GM21360 (cell line): ENCODE data around the gene SYK.
"Not testable (repeated sequence)": the region's sequence is repeated elsewhere in the genome, so short reads cannot be mapped to it uniquely, and the experiment has no call there.

Source experiments
- ATAC-seq: cut with Tn5 transposase; IDR thresholded peaks from one replicate; pipeline ENCODE4 v1.9.1; 2021; ENCODE audit warnings: mild to moderate bottlenecking, moderate library complexity; ENCODE audit not compliant: unreplicated experiment

SYK gene

DNA sequence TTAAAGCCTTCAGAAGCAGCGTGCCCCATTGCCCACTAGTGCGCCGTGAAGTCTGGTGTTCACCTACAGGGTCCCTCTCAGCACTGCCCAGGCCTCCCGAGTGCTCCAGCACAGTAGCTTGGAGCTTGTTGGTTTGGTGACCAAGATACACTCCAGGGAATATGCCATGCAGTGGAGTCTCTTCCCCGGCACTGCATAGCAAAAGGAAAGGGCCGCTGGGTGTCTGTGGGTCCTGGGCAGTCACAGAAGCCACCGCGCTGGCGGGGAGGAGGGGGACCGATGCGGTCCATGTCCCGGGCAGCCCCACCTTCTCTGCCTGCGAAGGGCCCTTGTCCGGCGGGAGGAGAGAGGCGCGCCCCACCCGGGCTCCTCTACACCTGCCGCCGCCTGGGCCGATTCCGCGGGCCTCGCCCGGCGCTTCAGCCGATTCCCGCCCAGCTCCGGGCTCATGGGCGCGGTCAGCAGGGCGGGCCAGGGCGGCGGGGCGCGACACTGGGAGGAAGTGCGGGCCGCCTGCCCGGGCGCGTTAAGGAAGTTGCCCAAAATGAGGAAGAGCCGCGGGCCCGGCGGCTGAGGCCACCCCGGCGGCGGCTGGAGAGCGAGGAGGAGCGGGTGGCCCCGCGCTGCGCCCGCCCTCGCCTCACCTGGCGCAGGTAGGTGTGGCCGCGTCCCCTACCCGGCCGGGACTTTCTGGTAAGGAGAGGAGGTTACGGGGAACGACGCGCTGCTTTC lies at the start of gene SYK:
Gene SYK, plus strand, starts transcription at position 579 of the 732 bp plus-strand sequence. CDS start 42,080 bp downstream, outside the sequence.
- ATAC-seq, result no peak

DNA sequence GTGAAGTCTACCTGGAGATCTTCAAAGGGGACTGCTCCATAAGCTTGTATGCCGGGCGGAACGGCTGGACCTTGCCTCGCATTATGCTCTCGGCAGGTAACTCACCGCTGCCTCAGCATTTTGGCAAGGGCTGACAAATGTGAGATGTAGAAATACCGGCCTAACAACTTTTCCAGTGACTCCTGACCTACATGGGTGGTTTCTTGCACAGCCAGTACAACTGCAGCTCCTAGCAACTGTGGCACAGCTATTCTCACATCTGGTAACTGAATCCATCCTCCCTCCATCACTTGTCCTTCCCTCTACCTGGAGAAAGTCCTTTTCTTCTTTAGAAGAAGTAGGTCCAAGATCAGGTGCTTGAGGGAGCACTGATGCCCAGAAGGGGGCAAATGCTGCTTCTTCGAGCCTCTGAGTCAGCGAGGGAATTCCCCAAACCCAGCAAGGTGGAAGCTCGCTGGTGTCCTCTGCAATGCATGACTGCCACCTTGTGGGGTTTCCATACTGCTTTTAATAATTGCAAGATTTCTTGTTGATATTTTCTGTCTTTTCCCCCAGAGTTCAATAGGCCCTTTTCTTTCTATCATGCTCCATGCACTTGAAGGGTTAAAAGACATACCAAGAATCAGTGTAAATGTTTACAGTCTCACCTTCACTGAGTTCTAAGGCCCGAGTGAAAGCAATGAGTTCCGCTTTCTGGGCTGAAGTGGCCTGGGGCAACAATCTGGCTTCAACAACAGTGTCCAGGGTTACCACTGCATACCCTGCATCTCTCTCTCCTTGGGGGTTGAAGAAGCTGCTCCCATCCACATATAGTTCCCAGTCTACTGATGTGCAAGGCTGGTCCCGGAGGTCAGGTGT lies 45.9 kb upstream of the SYK start:
- not testable (repeated sequence) for ATAC-seq

DNA sequence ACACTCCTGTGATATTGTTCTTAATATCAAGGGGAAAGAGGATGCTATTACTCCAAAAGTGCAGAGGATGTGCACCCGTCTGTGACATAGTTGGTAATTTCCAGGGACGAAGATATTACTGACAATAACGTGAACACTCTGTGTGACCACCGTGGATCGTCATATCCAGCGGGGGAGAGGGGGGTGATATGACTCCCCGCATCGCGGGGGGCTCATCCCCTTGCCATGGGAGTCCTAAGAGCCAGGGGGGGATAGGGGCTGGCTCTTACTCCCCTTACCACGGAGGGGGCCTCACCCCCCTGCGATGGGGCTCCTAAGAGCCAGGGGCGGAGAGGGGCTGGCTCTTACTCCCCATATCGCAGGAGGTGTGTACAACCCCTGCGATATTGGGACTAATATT lies 41.0 kb upstream of the SYK start:
- not testable (repeated sequence) for ATAC-seq

DNA sequence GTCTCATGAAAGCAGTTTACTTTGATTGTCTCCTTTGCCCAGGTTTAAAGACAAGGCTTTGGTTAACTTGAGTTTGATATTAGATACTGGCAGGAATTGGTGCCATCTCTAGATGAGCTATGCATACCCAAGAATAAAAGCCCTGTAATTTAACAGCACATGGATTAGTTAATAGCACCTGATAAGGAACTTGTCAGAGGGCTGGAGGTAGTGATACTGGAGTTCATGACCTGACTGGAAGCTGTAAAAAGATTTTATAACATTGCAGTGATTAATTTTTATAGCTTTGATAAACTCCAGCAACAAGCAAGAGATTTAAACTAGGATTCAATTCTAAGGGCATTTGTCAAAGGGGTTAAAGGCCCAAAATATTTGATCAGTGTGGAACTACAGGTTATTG lies 34.9 kb upstream of the SYK start:
- no peak for ATAC-seq

DNA sequence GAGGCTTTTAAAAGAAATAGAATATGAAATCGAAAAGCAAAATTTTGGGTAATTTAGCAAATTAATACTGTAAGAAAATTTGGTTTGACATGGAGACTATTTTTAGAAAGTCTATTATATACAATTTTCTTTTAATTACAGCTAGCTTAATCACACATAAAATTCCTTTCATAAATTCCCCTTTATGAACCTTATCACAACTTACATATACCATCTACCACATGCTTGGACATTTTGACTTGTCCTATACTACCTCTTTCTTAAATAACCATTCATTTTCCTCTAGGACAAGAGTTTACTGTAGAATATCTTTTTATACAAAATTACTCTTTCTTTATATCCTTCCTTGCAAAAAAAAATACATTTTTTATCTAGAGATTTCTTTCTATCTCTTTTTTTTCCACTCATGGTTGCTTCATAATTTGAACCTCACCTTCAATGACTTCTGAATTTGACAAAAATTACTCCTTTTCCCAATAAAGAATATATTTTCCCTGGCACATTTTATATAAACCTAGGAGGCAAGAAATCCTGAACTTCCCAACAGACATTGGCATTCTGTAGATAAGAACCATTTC lies 34.0 kb upstream of the SYK start:
- no peak for ATAC-seq

DNA sequence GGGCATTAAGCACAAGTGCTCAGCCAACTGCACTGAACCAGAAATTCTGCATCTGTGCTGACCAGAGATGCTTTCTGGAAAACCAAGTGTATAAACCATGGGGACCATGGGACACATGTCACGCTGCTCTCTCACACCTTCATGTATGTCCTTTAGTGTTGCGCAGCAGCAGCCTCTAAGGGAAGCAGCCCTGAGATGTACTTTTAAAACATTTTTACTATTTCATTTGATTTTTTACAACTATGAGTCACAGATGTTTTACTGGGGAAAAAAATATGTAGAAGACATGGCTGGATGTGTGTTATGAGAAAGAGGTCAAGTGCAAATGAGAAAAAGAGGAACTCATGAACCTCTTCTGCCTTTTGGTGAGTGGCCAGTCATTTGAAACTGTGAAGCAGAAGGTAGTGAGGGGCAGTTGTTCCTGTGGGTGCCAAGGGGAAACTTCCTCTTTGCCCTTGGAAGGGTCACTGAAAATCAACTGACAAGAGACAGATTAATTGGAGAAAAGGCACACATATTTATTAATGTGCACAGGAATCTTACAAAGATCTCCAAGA lies 31.4 kb upstream of the SYK start:
- peak; percentile 44 for ATAC-seq

DNA sequence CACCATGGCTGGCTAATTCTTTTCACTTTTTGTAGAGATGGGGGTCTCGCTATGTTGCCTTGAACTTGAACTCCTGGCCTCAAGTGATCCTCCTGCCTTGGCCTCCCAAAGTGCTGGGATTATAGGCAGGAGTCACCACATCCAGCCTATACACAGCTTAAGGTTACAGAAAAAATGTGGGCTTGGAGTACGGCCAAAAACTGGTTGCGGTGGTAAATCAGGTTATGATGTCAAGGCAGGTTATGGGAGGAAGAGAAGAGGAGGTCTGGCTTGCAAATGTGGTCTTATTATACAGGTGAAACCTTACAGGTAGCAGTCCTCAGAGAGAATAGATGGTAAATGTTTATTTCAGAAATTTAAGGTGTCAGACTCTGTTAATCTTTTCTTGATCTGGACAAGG lies 30.7 kb upstream of the SYK start:
- no peak for ATAC-seq

DNA sequence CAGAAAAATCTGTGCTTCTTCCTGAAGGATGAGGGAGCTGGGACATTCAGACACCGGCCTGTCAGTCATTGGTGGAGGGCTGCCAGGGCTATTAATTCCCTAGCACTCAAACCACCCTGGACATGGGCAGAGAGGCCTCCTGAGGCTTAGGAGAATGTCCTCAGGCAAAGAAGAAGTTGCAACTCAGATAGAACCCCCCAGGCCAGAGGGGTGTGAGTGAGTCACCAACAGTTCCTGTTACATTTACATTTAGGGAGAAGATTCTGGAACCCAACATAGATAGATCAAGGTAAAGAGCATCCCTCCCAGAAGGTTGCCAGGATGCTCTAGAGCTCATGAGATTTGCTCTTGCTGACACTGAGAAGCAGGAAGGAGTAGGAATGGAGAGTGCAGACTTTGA lies 29.2 kb upstream of the SYK start:
- no peak for ATAC-seq

DNA sequence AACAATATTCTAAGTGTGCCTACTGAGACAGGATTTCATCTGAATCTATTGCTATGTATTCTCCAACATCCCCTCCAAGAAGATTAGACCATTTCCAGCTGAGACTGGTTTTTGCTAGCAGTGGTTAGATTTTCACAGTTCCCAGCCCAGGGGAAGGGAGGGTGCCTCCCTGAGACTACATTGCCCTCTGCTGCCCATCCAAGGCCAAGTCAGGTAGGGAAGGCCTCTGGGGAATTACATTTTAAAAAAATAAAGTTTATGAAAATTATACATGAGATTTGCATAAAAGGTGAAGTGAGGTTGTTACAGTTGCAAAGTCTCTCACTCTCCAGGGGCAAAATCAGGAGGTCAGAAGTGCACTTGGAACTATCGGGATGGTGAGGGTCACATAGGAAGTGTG lies 28.0 kb upstream of the SYK start:
- ATAC-seq, result no peak

DNA sequence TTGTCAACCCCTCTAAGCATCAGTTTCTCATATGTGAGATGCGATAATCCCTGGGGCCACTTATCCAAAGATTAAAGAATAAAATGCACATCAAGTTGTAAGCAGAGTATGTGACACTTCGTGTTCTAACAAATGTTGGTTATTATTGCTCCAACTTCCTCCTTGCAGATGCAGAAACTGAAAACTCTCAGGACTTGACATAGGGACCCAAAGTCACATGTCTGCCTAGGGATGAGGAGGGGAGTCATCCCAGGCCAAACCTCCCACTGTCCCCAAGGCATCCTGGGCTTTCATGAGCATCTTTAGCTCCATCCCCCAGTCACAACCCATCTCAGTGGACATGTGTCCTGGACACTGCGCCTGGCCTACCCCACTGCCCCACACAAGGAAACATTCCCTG lies 27.5 kb upstream of the SYK start:
- no peak for ATAC-seq

DNA sequence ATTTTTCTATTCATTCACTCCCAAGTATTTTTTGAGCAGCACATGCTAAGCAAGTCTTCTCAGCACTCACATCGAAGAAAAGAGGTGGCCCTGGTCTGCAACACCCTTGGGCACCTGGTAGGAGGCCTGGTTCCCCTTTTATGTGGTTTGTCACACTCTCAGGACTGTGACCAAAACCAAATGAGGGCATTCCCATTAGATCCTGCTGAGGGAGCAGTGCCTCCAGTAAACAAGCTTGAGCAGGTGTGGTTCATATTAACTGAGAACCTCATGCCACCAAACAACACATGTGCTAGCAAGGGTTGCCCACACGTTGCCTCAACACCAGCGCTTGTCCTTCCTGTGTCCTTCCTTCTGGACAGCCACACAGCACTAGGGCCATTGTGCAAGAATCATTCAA lies 26.9 kb upstream of the SYK start:
- ATAC-seq, result peak; percentile 72

DNA sequence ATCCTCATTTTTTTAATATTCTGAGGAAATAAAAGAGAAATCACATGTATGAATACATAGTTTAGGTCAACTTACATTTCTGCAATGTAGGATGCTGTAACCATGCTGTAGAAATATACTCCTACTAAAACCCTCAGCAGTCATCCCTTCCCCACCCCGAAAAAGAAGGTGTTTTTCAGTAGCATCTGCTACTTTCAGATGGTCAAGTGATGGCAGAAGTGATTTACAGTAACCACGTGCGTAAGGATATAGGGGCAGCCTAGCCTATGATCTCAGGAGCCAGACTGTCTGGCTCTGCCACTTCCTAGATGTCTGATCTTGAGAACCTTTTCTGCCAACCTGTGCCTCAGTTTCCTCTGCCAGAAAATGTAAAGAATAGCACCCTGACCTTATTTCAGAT lies 26.0 kb upstream of the SYK start:
- ATAC-seq, result no peak

DNA sequence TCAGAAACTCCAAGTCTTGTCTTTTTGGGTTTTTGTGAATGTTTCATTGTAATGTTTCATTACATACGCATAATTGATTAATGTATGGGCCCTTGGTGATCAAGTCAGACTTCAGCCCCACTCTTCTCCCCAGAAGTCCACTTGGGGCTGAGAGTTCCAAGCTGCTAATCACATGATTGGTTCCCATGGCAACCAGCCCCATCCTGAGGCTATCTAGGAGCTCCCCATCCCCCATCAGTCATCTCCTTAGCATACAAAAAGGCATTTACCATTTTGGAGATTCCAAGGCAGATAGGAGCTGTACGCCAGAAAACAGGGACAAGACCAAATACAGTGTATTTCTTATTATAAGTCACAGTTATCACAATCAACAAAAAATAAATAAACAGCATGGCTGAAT lies 22.9 kb upstream of the SYK start:
- no peak for ATAC-seq

DNA sequence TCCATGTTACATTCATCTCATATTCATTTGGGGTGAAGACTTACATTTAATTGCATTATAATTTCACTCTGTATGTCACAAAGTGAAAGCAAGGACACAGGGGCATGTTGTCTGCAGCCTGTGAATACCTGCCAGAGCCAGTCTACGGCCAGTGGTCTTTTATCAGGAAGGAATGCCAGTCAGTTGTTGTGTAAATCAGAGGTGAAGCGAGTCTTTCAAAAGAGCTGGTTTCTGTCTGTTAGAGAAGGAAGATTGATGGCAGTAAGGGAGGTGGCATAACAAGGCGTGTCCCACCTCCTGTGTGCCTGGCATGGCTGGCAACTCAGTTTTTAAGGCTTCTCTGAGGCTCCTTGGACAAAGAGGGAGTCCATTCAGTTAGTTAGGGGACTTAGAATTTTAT lies 18.1 kb upstream of the SYK start:
- no peak for ATAC-seq

DNA sequence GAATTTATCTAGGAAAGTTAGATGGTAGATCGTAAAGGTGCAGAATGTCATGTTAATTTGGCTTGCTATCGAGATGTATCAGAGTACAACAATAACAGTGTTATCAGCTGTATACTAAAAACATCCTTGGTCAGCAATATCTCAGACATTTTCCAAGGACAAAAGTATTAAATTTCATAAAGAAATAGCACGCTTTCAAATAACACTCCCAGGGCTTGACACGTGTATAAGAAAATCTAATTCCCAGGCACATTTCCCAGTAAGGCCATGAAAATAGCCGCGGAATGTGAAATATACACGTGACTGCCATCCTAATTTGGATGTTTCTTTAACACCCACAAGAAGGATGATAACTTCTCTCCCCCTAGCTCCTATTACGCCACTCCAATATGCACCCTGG lies 17.7 kb upstream of the SYK start:
- no peak for ATAC-seq

DNA sequence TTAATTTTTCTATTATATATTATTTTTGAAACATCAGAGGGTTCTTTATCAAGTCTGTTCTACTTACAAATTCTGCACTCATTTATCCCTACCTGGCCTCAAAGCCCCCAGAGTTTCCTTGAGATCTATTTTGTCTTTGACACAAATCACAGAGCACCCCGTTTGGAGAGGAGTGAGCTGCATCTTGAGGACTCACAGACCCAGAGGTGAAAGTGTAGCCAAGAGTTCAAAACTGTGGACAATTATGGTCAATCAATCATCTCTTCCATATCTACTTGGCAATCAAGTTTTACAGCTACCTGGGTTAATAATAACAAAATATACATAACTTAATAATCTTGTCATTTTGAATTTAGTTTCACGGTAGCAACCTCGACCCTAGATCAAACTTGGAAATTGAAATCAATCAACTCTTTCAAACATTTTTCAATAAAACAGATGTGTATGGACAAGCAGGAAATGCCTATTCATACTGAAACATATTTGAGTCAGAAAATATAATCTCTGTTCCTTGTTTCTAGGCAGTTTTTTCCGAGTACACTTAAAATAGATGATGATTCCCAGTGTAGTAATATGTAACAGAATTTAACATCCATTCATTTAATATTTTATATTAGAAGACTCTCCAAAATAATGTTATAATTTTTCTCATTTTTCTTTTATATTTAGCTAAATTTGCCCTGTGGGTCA lies 13.7 kb upstream of the SYK start:
- no peak for ATAC-seq

DNA sequence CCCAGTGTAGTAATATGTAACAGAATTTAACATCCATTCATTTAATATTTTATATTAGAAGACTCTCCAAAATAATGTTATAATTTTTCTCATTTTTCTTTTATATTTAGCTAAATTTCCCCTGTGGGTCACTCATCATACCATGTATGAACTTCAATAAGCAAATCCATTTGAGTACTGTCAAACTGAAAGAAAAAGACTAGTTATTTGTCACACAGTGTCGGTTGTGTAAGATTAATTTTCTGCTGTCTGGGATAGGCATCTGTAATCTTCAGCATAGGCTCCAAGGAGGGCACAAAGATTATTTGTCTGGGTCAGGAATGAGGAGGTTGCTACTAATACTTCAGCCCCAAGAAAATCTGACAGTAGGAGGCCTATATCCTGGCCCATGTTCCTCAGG lies 13.1 kb upstream of the SYK start:
- ATAC-seq, result not testable (repeated sequence)

DNA sequence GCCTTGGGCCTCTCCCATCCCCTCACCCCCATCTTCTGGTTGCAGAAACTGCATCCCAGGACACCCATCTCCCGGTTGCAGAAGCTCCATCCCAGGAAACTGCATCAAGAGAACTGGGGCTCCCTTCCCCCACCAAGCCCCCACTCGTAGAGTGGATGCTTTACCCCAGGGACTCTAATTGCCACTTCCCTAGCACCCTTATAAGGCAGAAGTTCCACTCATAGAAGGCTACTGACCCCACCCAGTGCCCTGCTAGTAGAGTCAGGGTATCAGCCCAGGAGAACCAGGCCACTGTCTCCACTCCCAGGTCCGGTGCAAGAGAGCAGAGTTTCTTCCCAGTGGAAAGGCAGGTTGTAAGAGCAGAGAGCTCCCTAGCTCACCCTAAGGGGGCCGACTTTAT lies 12.2 kb upstream of the SYK start:
- no peak for ATAC-seq

DNA sequence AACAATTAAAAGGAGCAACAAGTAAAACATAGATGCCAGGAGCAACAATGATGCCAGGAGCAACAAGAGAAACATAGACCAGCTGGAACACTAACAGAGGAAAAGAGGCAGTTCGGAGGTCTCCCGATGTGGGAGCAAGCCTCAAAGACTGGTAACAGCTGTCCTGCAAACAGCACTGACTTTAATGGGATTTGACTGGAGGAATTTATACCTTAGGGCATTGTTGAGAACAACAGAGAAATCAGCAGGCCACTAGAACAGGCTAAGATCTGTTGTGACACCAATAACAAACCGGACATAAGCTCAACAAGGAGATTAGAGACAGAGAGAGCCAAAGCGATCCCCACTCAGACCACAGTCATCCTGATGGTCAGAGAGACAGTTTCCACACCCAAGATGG lies 11.8 kb upstream of the SYK start:
- no peak for ATAC-seq

DNA sequence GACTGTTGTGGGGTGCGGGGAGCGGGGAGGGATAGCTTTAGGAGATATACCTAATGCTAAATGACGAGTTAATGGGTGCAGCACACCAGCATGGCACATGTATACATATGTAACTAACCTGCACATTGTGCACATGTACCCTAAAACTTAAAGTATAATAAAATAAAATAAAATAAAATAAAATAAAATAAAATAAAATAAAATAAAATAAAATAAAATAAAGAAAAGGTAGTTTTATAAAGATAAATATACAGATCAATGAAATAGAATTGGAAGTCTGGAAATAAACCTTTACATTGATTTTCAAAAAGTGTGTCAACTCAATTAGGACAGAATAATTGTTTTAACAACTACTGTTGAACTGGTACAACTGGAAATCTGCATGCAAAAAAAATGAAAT lies 8.6 kb upstream of the SYK start:
- not testable (repeated sequence) for ATAC-seq

DNA sequence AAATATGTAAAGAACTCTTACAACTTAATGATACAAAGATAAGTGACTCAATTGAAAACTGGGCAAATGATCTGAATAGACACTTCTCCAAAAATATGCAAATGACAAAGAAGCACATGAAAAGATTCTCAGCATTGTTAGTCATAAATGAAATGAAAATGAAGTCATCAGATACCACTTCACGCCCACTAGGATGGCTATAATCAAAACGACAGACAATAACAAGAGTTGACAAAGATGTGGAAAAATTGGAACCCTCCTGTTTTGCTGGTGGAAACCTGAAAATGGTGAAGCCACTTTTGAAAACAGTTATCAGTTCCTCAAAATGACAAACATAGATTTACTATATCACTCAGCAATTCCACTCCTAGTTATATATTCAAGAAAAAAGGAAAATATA lies 7.9 kb upstream of the SYK start:
- no peak for ATAC-seq
